ENCODE measurements around the gene PARVA. TPM values are rescaled to one million over a fixed set of nuclear protein-coding genes. Genes with fewer than 3 reads are reported as not detected.
A peak's percentile ranks its signal among the peaks of the same experiment; 100 is the strongest.

Gene PARVA
- total and polyA plus RNA-seq, 2 of the 4 experiments (the other 2 are of a cell fraction): 65.2 to 80.2 TPM

- DNase-seq: peak; percentile 58
- Histone ChIP-seq H4K8ac (ENCODE audit: low read depth in 2 of 2, low read length in 2 of 2) (peak overlapping the region in 1 of 2 experiments; percentile 69; a peak in 2 of 4 replicates), H3K4me1 (ENCODE audit: control insufficient read depth, insufficient read depth, low read length) (peaks cover 40% of the 10 kb centered on the region), H3K56ac (ENCODE audit: extremely low read depth, insufficient read depth, low read length) (no peak overlapping the region), H2AK5ac (ENCODE audit: low read depth, low read length) (no peak overlapping the region), H3K27me3 (ENCODE audit: control insufficient read depth, insufficient read depth, low read length) (no peaks in the 10 kb centered on the region), H4K5ac (ENCODE audit: low read depth, low read length) (no peak overlapping the region), H3K9ac (ENCODE audit: low read depth, low read length) (no peak overlapping the region), H3K23ac (ENCODE audit: low read depth, low read length) (peak overlapping the region; percentile 72; the same call in 1 of the 2 replicates), H3K14ac (replicated peaks; ENCODE audit: low read depth, low read length) (peak overlapping the region; percentile 64), H4K91ac (ENCODE audit: insufficient read depth, low read depth, low read length) (no peak overlapping the region), H3K79me1 (ENCODE audit: low read depth in 1 of 2, low read length in 2 of 2) (peaks cover 41 to 94% of the 10 kb centered on the region in 2 experiments), H3K18ac (ENCODE audit: low read depth, low read length) (peak overlapping the region; percentile 42; the same call in 1 of the 2 replicates), H3K9me1 (ENCODE audit: insufficient read depth, low read length) (peaks cover 54% of the 10 kb centered on the region), H3K9me3 (ENCODE audit: control insufficient read depth, insufficient read depth, low read length) (no peaks in the 10 kb centered on the region), H2BK120ac (ENCODE audit: low read depth, low read length) (no peak overlapping the region), H3K36me3 (ENCODE audit: control insufficient read depth, insufficient read depth, low read length) (no peaks in the 10 kb centered on the region), H3K4me2 (ENCODE audit: low read depth, low read length) (no peak overlapping the region), H2BK5ac (ENCODE audit: low read depth, low read length, poor library complexity, severe bottlenecking) (peak overlapping the region; percentile 75), H3K4me3 (ENCODE audit: insufficient read depth, low read depth, low read length) (no peak overlapping the region), H2AFZ (replicated peaks; ENCODE audit: low read length, poor library complexity) (no peak overlapping the region), H3K27ac (ENCODE audit: insufficient read depth, low read length) (peak overlapping the region; percentile 52; the same call in 1 of the 2 replicates), H4K20me1 (ENCODE audit: insufficient read depth, low read length) (peaks cover 71% of the 10 kb centered on the region), H2AK9ac (replicated peaks; ENCODE audit: low read depth, low read length, poor library complexity) (no peak overlapping the region), H2BK20ac (ENCODE audit: low read depth, low read length) (no peak overlapping the region), H3K4ac (ENCODE audit: low read depth, low read length) (peak overlapping the region; percentile 63; the same call in 1 of the 2 replicates), H2BK15ac (ENCODE audit: low read depth, low read length) (0 out of 3 replicates have a peak overlapping the region, but pooled peaks have one; percentile 42)
- no peak for ATAC-seq (ENCODE audit: low read depth)
- dilution Hi-C loops (cut with HindIII; ENCODE audit: low sequenced_read_pairs, unreplicated experiment) (no loop called here), in situ Hi-C loops (cut with MboI; ENCODE audit: low sequenced_read_pairs) (no loop called here), intact Hi-C loops (cut with micrococcal nuclease) (no loop called here)
- ChIA-PET CTCF (no interaction called here), POLR2A (ENCODE audit: unreplicated experiment) (no interaction called here)
- BruUV-seq (replicated peaks): no TSS peak
- TF ChIP-seq CEBPB (IDR thresholded peaks at IDR 0.05; ENCODE audit: low read depth, low read length) (0 out of 2 replicates have a peak, but pooled peaks have one; percentile 15), NFE2L2 (IDR thresholded peaks at IDR 0.05; ENCODE audit: low read depth, low read length) (no peak)
- TF ChIP-seq, protein P1, sequence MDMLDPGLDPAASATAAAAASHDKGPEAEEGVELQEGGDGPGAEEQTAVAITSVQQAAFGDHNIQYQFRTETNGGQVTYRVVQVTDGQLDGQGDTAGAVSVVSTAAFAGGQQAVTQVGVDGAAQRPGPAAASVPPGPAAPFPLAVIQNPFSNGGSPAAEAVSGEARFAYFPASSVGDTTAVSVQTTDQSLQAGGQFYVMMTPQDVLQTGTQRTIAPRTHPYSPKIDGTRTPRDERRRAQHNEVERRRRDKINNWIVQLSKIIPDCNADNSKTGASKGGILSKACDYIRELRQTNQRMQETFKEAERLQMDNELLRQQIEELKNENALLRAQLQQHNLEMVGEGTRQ (IDR thresholded peaks at IDR 0.05; ENCODE audit: low read depth, low read length): peak; percentile 46
These were observed 77.4 kb downstream of the PARVA start for GRCh38 chr11:12454782-12455181.
